Stimulated activated CD8-positive, alpha-beta memory T cell treated with anti-CD3 and anti-CD28 coated beads, Interleukin-4, amount 100 ng/mL, for 24 hours (primary cell): ENCODE measurements around the gene CARS2.
"Not testable (repeated sequence)": the region's sequence is repeated elsewhere in the genome, so short reads cannot be mapped to it uniquely, and the experiment has no call there.

Experiments
- DNase-seq: peaks from one replicate; pipeline ENCODE4 v3.0.0-alpha.2; 2020; ENCODE audit warnings: low read depth

The CARS2 gene

DNA sequence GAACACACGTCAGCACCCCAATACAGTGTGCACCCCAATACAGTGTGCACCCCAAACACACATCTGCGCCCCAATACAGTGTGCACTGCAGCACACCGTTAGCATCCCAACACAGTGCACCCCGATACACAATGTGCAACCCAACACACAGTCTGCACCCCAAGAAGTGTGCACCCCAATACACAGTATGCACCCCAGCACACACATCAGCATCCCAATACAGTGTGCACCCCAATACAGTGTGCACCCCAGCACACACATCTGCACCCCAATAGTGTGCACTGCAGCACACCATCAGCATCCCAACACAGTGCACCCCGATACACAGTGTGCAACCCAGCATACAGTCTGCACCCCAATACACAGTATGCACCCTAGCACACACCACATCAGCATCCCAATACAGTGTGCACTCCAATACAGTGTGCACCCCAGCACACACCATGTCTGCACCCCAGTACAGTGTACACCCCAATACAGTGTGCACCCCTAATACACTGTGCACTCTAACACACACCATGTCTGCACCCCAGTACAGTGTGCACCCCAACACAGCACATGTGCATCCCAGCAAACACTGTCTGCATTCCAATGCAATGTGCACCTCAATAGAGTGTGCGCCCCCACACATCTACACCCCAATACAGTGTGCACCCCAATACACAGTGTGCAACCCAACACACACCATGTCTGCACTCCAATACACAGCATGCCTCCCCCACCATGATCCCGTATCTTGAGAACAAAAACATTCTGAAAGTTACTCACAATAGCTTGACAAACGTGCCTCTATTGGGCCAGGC is 855 bp upstream of the CARS2 start:
- DNase-seq: no peak

DNA sequence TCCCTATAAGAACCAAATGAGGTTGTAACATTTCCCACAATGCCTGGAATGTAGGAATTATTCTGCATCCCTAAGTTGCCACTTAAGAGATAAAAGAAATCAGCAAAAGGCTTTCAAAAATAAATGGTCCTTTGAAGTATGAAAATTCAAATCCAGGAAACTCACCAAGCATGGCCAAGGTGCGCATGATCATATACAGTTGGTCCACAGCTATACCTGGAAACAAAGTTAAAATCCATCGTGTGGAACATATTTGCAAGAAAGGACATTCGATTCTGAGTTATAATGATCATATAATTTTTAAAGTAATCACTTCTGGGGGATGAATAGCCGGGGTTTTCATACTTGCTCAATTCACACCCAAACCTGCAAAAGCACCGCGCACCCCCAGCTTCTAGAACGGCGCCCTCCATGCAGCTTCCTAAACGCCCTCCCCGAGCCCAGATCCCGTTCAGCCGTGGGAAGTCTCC is 525 bp downstream of the CARS2 start:
- no peak for DNase-seq

DNA sequence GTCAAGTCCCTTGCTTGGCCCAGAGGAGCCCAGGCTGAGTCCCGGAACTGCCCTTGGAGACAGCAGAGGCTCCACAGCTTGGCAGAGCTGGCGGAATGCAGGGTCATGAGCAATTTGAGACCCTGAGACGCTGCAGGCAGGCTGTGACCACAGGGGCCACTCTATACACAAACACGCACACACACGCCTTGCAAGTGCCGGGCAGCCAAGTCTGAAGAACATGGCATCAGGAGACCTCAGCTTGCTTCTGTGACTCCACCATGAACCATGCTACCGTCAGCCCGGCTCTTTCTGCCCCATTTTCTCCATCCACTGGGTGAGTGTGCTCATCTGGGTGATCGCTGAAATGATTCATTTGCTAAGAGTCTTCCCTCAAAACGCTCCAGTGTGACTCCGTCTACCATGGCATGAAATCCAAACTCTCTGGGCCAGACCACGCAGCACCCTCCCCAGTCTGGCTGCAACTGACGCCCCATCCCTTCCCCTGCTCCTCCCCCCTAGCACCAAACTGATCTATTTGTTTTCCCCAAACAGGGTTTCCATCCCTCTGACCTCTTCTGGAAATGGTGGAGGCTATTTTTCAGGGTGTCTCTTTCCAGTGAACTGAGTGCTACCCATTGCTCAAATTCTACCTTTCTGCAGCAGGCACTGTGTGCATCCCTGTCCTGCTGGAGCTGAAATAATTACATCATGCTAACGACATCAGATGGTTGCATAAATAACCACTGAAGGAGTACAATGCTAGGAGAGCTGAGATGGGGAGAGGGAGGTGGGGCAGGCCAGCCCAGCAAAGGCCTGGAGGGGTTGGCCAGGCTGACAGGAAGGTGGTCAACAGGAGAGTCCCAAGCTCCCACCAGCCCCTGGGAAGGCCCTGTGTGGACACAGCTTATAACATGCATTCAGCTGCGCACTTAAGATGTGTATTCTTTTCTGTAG is 3.1 kb downstream of the CARS2 start:
- DNase-seq: no peak

DNA sequence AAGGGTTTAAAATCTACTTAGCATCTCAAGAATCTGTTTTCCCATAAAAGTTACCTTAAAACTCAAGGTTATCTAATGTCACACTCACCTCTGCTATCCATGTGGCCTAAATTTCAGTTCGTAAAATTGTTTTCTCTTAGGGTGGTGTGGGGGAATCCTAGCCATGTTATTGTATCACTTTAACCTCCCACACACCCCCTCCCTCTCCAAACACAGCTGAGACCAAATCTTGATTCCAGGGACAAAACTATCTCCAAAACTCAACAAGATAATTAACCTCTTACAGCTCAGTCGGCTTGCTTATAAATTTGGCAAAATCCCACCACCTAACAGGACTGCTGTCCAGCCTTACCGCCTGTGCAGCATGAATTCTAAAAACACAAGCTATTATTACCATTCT is 3.8 kb downstream of the CARS2 start:
- DNase-seq: no peak

DNA sequence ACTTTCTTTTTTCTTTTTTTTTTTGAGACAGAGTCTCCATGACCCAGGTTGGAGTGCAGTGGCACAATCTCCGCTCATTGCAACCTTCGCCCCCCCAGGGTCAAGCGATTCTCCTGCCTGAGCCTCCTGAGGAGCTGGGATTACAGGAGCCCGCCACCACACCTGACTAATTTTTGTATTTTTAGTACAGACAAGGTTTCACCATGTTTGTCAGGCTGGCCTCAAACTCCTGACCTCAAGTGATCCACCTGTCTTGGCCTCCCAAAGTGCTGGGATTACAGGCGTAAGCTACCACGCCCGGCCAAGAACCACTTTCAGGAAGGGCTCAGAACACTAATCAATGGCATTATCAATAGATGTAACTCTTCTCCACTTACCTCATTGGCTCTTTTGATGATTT is 4.9 kb downstream of the CARS2 start:
- DNase-seq: not testable (repeated sequence)

DNA sequence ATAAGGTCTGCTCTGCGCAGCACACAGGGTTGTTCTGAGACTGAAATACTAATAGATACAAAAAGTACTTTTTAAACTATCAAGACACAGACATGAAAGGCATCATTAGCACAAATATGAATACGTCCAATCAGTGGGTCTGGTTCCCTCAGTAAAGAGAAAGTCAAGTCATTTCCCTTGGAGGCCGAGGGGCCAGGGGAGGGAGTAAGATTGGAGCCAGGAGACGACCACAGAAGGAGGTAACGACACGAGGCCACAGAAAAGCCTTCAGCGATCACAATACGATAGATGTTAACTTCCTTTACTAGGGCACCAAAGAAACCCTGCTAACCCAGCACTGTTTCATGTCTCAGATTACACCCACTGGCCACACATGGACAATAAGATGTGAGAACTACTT is 5.3 kb downstream of the CARS2 start:
- DNase-seq: no peak

DNA sequence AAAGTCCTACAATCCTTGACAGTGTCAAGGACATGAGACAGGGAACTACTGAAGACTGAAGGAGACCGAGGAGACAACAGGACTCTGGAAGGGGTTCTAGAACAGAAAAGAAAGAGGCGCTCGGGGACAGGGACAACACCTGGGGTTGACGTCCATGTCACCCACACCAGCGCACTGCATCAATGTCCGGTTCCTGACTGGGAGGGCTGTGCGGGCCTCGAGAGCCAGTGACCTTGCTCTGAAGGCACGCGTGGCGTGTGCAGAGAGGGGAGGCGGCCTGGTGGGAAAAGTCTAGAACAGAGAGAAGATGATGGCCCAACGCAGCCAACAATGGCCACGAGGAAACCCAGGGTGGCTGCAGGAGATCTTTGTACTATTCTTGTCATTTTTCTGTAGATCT is 5.7 kb downstream of the CARS2 start:
- DNase-seq: no peak

DNA sequence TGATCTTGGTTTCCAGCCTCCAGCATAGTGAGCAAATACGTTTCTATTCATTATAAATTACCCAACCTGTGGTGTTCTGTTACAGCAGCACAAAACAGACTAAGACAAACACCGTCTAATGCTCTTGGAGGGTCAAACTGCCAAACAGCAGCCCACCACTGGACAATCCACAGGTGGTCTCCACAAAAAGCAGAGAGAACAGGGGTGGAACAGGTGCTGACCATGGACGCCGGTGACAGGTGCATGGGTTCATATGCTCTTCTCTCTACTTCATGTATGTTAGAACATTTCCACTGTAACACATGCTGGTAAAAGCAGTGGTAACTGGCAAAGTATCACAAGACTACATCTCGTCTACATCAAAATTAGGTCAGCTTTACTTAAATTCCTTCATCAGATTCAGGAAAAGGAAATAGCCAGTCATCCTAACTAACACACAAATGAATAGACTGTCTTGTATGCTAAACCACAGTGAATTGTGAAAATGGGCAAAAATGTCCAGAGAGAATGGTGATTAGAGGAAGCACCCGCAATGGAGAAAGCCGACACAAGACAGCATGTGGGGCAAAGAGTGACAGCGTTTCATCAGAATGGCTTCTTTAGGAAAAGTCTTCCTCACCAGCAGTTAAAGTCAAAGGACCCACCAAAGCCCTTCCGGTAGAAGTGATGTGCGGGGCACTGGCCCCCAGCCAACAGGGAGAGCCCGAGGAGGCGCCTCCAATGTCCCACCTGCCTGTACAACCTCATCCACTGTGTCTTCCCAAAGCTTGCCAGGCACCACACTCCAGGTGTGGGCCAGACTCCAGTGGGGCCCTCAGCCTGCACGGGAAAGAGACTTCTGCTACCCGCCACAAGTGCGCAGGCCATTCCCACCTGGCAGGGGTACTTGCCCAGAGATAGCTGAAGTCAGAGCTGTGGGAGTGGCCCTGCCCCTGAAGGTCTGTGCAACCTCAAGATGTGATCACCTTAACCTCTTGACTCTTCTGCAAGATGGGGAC is 6.5 kb downstream of the CARS2 start:
- no peak for DNase-seq

DNA sequence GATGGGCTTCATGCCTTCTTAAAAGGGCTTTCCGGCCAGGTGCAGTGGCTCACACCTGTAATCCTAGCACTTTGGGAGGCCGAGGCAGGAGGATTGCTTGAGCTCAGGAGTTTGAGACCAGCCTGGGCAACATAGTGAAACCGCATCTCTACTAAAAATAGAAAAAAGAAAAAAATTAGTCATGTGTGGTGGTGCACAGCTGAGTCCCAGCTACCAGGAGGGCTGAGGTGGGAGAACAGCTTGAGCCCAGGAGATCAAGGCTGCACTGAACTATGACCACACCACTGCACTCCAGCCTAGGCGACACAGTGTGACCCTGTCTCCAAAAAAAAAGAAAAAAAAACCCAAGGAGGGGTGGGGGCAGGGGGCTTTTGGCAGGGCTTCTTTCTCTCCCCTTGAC is 7.2 kb downstream of the CARS2 start:
- no peak for DNase-seq

DNA sequence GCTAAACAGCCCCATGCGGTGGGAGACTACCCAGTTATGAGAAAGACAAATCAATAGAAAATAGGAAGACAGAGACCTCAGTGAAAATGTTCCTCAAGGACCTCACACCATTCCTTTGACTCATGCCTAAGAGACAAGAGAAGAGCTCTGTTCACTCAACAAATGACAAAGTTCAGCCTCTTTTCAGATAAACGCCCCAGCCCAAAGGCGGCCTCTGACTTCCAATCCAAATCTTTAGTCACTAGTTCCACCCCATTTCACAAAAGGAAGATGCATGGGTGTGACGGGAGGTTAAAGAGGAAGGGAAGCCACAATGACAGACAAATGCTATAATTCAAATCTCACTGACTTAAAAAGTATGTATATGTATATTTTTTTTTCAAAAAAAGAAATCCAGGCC is 8.1 kb downstream of the CARS2 start:
- no peak for DNase-seq

DNA sequence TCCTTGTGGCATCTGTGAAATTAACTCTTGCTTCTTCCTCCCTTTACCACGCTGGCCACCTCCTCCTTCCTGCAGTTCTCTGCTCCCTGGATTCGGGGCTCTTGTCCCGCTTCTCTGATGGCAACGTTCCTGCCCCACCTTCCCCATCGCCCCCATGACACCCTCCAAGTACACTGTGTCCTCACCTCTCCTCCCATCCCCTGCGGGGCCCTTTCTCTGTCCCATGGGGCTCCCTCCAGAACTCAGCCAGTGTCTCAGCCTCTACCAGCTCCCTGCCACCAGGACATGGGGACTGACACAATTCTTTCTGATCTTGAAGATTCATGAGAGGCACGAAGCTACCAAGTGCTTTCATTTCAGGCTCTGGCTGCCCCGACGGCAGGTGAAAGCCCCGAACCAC is 9.1 kb downstream of the CARS2 start:
- DNase-seq: no peak

DNA sequence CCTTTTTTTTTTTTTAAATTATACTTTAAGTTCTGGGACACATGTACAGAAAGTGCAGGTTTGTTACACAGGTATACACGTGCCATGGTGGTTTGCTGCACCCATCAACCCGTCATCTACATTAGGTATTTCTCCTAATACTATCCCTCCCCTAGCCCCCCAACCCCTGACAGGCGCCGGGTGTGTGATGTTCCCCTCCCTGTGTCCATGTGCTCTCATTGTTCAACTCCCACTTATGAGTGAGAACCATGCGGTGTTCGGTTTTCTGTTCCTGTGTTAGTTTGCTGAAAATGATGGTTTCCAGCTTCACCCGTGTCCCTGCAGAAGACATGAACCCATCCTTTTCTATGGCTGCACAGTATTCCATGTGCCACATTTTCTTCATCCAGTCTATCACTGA is 10.1 kb downstream of the CARS2 start:
- not testable (repeated sequence) for DNase-seq

DNA sequence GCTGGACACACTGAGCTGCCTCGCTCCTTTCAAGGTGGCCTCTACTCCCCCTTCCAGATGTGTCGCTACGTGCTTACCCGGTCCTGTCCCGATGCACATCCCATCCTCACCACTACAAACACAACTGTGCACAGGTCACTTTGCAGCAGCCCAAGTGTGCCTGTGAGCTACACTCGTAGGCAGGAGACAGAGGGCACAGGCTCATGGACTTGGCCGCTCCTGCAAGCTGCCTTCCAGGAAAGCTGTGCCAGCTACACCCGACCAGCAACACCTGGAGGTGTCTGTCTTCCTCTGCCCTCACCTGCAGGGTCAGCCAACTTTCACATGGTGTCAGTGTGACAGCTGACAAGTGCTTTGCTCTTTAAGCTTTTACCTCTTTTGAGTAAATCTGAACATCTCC is 15.4 kb downstream of the CARS2 start:
- no peak for DNase-seq

DNA sequence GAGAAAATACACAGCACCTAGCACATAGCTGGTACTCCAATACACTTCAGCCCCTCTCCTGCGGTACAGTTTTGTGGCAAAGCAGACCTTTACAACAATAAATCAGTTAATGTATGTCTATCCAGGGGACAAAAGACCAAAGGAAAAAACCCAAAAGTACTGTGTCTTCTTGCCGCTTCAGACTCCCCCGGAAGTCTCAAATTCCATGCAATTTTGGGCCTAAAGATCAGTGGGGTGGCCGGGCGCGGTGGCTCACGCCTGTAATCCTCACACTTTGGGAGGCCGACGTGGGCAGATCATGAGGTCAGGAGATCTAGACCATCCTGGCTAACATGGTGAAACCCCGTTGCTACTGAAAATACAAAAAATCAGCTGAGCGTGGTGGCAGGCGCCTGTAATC is 16.2 kb downstream of the CARS2 start:
- no peak for DNase-seq

DNA sequence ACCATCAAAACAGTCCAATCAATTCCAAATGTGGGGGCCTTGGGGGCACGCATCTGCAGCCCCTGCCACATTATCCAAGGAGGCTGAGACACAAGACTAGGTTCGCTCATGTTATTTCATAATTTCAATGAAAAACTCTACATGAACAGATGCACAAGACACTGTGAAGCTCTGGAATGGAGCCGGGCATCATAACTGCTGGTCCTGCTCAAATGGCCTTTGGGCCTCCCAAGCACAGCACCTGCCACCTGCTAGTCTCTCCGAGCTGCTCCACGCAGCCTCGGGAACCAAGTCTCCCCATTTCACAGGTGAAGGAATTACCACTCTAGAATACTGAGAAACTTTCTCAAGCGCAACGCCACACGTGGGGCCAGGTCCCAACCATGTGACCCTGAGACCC is 16.9 kb downstream of the CARS2 start:
- DNase-seq: no peak

DNA sequence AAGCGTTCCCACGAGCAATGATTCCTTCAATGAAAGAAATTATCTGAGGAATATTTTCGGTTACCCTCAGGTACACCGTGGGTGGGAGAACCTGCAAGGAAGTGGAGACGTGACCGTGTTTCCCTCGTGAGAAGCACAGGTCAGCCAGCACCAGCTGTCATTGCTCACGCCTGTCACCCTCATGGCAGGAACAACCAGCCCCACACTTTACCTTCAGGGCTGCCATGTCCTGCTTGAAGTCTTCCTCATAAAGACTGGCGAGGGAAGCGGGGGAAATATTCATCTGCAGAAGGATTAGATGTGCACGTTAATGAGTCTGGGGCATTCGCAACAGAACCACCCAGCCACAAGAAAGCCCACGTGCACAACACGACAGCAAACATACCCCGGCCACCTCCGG is 18.2 kb downstream of the CARS2 start:
- no peak for DNase-seq

DNA sequence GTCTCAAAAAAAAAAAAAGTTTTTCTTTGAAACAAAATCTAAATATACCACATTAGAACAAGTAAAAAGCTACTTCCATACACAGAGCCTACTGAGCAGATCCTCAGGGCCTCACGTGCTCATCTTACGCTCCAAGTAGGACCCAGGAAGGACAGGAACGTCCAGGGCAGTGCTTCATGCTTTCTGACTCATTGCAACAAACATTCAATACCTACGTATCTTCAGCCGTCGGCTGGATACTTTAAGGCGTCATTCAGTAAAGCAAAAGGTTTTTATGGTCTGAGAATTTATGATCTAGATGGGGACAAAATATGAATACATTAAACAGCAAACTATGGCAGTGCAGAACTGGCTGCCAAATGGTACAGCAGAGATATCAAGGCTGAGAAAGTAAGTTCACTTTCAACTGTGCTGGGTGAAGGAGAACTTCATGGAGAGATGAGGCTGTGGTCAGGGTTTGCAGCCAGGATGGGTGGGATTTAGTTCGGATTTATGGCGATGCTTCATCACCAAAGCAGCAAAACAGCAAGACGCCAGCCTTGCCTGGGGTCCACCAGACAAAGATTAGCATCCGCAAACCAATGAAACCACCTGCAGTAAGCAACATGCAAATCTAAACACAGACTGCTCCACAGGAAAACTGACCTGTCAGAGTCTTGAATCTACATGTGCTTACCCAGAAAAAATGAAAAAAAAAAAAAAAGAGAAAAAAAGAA is 20.5 kb downstream of the CARS2 start:
- DNase-seq: no peak

DNA sequence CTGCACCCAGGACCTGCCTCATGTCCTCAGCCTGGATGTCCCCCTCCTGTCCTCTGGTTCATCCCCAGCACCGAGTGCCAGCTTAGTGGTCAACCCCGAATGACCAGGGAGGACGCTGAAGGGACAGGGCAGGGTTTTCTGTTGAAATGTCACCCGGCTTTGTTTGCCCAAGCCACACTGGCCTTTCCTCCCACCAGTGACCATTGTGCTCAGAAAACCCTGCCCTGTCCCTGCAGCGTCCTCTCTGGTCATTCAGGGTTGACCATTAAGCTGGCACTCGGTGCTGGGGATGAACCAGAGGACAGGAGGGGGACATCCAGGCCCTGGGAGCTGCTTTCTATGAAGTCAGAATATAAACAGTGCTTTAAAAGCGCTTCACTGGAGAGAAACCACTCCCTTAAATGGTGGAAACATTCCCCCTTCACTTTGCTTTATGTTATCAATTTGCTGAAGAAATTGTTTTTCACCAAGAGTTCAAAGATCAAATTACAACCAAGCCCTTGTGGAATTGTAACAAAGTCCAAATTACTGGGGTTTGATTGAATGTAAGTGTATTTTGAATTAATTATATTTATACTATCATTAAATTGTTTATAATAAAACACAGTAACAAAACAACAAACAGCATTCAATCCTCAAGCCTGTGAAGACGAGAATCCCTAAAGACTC is 21.4 kb downstream of the CARS2 start:
- no peak for DNase-seq

DNA sequence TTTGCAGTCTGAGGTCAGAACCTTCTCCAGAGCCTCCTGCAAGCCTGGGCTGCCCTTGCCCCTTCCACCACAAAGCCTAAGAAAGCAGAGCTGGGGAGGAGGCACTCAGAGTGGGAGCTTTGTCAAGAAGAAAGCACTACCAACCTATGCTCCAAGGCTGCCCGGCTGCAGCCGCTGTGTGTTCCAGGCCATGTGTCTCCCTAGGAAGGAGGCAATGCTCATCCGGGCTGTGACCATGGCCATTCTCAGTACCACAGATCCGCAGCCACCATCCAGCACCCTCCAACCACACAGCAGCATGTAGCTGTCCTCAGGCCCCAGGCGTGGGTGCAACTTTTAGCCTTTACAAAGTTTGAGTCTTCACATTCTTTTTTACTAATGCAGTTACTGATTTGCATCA is 22.0 kb downstream of the CARS2 start:
- DNase-seq: no peak

DNA sequence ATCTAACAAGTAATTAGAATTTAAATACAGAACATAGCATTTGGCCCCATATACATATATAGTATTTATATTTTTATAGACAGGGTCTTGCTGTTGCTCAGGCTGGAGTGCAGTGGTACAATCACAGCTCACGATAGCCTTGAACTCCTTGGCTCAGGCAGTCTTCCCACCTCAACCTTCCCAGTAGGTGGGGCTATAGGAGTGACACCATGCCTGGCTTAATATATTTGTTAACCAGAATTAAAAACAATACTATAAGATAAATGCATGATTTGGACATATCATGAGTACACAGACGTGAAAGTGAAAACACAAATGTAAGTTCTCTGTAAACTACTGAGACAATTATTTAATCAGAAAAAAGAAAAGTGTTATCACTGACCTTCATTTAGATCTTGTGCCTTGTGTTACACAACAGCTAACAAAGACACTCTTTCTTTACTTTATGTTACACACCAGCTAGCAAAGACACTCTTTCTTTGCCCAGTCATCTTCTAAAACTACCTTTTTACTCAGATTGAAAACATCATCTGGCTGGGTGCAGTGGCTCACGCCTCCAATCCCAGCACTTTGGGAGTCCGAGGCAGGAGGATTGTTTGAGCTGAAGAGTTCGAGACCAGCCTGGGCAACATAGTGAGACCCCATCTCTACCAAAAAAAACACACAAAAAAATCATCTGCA is 22.6 kb downstream of the CARS2 start:
- DNase-seq: no peak
